GM19468 (cell line): ENCODE measurements around the gene CACHD1.

Experiments used
- ATAC-seq: cut with Tn5 transposase; IDR thresholded peaks from one replicate; pipeline ENCODE4 v1.9.1; 2021; ENCODE audit warnings: mild to moderate bottlenecking, moderate library complexity, moderate number of reproducible peaks; ENCODE audit not compliant: unreplicated experiment; ENCODE audit errors: extremely low read depth

The CACHD1 gene

DNA sequence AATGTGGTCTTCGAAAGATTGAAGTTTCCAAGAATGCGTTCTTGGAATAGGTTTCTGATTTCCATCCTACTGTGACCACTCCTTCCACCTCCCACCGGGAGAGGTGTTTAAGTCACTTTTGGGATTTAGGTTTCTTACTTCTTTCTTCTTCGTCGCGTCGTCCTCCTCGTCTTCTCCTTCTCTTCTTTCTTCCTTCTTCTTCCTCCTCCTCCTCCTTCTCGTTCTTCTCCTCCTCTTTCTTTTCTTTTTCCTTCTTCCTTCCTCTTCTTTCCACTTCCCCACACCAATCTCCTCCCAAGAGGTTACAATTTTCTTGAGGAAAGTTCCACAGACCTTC lies 2.1 kb downstream of the CACHD1 start:
- no peak for ATAC-seq

DNA sequence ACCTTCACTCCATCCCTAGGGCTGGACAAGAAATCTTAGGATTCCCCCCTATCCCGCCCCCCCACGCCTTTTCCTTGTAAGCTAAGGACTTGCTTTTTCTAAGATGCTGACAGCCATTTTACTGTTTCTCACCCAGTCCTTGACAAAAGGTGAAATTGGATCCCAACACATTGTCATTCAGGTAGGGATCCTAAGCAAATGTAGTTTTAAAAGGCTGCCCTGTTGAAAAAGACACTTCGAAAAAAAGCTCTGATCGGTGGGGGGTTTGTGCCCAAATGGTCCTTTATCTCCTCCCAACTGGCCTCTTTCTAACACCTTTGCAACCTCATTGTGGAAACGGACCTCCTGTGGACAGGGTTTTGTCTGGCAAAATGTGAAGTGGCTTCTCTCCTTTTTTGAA lies 2.9 kb downstream of the CACHD1 start:
- no peak for ATAC-seq

GRCh38 chr1:64473367-64473766 lies 3.4 kb downstream of the CACHD1 start:
- ATAC-seq: no peak

DNA sequence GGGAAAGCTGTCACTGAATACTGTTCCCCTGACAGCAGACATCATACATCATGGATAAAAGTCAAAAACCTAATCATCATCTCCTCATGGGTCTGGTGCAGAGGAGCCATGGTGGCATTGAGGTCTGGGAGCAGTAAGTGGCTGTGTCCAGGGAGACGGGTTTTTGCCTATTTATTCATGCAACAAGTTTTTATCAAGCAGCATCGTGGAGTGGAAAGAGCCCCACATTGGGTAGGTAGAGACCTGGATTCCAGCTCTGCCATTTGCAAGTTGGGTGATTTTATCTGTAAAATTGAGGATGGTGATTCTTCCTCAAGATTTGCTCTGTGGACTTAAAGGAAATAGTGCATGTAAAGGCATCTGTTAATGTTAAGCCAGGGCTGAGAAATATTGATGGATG lies 4.2 kb downstream of the CACHD1 start:
- ATAC-seq: no peak

GRCh38 chr1:64474665-64475439 lies 4.9 kb downstream of the CACHD1 start:
- no peak for ATAC-seq

DNA sequence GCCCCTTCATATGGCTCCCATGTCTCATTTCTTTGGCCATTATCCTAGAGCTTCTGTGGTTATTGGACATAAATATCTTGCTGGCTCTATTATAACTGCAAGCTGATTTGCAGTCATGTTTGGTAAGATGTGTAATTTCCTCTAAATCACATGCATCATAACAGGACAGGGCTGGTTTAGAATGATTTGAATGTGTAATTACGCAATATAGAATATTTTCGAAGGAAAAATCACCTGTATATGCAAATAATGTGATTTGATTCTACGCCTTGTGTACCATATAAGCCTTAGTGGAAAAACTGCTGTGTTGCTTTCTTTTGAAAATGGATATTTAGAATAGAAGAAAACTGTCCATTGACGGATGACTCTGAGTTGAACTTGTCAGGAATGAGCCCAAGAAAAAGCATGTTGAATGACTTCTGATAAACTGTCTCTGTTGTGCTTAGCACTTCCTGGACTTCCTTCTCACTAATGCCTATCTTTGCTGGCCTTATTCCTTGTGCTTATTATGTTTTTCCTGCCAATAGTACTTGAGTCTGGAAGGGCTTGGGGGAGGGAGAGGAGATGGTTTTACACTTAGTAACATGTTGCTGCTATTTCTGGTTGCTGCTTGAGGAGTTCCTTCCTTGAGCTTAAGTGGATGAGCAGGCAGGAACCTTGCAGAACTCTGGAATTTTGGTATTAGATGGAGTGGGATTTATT lies 6.5 kb downstream of the CACHD1 start:
- ATAC-seq: no peak

- no peak for ATAC-seq
Measured at GRCh38 chr1:64478594-64479470, 8.9 kb downstream of the CACHD1 start.

DNA sequence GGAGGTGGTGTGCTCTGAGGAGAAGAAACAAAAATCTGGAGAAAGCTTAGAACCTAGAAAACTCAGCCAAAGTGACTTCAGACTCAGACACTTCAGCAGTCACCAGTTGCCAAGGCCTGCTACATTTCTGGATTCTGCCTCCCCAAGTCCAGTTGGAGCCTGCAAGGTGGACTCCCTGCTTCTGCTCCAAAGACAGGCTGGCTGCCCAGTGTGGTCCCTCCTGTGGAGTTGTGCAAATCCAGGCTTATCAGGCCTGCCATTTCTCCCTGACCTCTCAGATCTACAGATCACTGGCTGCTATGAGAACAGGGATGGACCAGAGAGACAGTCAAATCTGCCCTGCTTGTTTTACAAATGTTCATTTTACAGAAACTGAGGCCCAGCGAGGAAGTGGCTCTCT lies 9.9 kb downstream of the CACHD1 start:
- no peak for ATAC-seq

- ATAC-seq: no peak
Measured at GRCh38 chr1:64480999-64481772, 11.3 kb downstream of the CACHD1 start.

DNA sequence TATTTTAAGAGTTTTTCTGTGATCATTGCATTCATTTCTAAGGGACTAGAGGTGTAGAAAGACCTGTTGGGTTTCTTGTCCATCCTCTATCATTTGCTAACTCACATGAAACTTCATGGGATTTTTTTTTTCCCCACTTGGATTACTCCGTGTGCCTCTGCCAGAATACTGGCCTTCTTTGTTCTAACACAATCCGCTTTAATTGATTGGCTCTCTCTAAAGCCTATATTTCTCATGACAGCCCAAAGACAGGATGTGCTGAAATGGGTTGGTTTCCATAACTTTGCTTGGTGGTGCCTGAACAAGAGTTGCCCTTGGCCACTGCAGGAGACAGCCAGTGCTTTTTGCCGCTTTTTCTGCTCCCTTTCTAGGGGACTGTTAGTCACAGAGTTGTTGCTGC lies 12.2 kb downstream of the CACHD1 start:
- no peak for ATAC-seq

DNA sequence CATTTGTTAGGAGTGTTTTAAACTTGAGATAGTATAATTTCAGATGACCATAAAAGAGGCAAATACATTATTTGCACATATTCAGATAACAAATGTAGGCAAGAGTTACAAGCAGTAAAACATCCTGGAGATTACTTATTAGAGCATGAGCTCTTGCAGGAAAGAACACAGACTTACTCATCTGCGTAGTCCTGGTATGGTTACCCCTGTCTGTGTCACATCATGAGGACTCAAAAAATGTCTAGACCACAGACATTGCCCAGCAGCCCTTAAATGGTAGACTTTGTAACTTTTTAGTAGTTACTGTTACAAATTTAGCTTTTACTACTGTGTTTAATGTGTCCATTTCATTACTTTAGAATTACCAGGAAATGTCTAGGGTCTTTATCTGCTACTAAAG lies 12.8 kb downstream of the CACHD1 start:
- no peak for ATAC-seq

DNA sequence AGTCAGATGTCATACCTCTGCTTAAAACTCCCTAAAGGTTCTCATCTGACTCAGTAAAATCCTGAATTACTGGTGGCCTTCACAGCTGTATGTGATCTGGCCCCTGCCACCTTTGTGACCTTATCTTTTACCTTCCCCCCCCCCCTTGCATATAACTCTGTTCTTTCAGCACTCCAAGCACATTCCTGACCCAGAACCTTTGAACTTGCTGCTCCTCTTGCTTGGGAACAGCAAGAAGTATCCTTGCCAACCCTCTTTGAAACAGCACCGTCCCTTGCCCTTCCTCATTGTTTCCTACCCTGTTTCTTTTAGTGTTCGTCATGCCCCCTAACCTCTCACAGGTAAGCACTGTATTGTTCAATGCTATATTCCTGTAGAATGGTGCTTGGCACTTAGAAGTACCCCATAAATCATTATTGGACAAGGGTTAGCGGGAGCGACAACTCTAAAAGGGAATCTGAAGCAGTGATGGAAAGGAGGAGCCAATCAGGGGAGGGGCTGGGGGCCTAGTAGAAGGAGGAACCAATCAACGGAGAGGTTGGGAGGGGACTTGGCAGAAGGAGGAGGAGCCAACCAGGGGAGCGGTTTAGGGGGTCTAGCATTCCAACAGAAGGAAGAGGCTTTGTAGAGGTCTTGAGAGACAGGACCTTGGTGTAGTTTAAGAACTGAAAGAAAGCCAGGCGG lies 13.9 kb downstream of the CACHD1 start:
- ATAC-seq: no peak

DNA sequence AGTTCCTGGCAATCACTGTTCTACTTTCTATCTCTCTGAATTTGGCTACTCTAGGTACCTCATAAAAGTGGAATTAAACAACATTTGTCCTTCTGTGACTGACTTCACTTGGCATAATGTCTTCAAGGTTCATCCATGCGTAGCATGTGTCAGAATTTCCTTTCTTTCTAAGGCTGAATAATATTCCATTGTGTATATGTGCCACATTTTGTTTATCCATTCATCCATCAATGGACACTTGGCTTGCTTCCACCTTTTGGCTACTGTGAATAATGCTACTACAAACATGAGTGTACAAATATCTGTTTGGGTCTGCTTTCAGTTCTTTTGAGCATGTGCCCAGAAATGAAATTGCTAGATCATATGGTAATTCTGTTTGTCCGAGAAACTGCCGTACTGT lies 14.7 kb downstream of the CACHD1 start:
- no peak for ATAC-seq

GRCh38 chr1:64486193-64486592 lies 16.3 kb downstream of the CACHD1 start:
- no peak for ATAC-seq

DNA sequence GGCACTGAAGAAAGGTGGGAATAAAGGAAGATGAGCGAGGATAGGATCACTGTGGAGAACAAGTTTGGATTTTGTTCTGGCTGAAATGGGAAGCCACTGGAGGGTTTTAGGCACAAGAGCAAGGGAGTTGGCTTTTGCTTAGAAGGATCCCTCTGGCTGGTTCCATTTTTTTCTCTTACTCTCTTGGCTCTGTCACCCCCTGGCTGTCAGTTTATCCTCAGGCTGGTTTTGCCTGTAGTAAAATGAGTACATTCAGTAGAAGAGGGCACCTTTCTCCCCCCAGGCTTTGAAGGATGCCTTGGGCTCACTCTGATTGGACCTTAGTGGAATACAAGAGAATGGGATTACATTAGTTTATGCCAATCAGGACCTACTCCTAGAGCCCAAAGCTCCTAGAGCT lies 17.1 kb downstream of the CACHD1 start:
- ATAC-seq: no peak

- no peak for ATAC-seq
Measured at GRCh38 chr1:64488862-64489261, 18.9 kb downstream of the CACHD1 start.

- ATAC-seq: no peak
Measured at GRCh38 chr1:64489707-64490106, 19.8 kb downstream of the CACHD1 start.

- ATAC-seq: no peak
Measured at GRCh38 chr1:64490213-64490818, 20.4 kb downstream of the CACHD1 start.

GRCh38 chr1:64492424-64492823 lies 22.5 kb downstream of the CACHD1 start:
- ATAC-seq: no peak
